Stimulated activated CD4-positive, alpha-beta T cell treated with anti-CD3 and anti-CD28 coated beads, Interleukin-15, amount 100 ng/mL, for 48 hours (primary cell): Measurements from ENCODE around the gene UCK1.
"Not testable (repeated sequence)": the region's sequence is repeated elsewhere in the genome, so short reads cannot be mapped to it uniquely, and the experiment has no call there.

Experiments used
- DNase-seq, 2 donors: peaks; one replicate each; pipeline ENCODE4 v3.0.0-alpha.2; 2020; ENCODE audit warnings: low read depth in 2 of 2

Gene UCK1

DNA sequence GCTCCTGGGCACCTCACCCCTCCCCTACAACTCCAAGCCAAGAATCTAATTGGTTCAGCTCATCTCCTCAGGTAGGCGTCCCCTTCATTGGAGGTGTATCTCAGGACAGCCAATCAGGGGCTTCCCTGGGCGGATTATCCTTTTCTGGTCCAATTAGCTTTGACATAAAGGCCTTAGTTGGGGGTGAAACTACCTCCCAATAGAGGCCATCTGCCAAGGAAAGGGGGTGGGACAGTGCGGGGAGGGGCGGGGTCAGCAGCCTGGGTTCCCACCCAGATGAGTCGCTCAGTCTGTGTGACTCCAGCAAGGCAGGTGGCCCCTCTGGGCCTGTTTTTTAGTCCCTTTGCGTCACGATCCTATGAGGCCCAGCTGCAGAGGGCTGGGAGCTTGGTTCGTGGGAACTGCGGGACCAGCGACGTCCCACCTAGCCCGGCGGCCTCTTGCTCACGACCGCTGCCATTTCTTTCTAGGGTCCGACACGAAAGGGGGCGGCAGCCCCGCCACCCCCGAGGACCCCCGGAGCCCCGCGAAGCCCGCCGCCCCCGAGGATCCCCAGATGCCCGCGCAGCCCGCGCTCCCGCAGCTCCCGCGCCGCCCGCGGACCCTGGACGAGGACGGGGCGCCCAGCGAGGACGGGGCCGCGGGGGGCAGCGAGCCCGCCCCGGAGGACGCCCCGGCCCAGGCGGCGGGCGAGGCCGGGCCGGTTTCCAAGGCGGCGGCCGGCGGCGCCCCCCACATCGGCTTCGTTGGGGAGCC is 23.2 kb upstream of the UCK1 start:
- no peak for DNase-seq

GRCh38 chr9:131552030-131552429 is 21.0 kb upstream of the UCK1 start:
- DNase-seq: no peak

DNA sequence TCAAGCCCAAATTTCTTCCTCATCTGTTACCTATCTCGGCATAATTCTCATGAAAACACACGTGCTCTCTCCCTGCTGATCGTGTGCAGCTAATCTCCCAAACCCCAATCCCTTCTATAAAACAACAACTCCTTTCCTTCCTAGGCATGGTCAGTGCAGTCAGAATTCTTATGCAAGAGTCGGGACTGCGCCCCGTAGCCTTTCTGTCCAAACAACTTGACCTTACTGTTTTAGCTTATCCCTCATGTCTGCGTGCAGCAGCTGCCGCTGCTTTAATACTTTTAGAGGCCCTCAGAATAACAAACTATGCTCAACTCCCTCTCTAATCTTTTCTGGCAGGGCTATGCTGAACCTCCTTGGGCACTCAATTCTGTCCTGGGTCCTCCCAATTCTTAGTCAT is 19.4 kb upstream of the UCK1 start:
- not testable (repeated sequence) for DNase-seq

GRCh38 chr9:131549186-131549585 is 18.1 kb upstream of the UCK1 start:
- not testable (repeated sequence) for DNase-seq

- no peak for DNase-seq
These were observed 15.4 kb upstream of the UCK1 start for GRCh38 chr9:131546336-131547084.

DNA sequence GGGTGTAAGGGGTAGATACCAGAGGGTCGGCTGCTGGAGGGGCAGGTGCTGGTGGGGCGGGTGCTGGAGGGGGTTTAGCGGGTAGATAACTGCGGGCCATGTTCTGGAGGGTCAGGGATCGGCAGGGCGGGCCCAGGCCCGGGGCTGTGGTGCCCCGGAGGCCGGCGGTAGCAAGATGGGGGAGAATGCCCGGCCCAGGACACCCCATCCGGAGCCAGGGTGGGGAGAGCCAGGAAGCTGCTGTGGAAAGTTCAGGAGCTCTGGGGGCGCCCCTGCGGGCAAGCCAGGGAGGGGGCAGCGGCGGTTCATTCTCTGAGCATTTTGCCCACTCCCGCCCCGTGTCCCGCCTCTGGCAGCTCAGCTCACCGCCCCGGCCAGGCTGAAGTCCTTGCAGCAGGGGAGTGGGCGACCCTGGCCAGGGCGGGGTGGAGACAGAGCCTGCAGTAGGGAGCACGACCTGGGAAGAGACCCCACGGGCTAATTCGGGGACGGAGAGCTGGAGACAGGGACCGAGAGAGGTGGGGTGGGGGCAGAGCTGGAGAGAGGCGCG is 14.8 kb upstream of the UCK1 start:
- DNase-seq: no peak

GRCh38 chr9:131545003-131545785 is 14.1 kb upstream of the UCK1 start, which contains the start of gene PRRT1B:
TSS of gene PRRT1B (plus strand) at chr9:131545523. CDS start at chr9:131545616, 93 bp downstream.
- DNase-seq: no peak

DNA sequence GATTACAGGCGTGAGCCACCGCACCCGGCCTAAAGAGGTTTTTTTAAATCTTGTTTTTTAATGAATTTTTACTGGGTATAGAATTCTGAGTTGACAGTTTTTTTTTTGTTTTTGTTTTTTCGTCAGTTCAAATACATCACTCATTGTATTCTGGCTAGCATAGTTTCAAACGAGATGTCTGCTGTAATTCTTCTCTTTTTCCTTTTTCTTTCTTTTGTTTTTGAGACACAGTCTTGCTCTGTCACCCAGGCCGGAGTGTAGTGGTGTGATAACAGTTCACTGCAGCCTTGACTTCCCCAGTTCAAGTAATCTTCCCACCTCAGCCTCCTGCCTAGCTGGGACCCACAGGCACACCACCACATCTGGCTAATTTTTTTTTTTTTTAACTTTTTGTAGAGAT is 12.1 kb upstream of the UCK1 start:
- DNase-seq: no peak

DNA sequence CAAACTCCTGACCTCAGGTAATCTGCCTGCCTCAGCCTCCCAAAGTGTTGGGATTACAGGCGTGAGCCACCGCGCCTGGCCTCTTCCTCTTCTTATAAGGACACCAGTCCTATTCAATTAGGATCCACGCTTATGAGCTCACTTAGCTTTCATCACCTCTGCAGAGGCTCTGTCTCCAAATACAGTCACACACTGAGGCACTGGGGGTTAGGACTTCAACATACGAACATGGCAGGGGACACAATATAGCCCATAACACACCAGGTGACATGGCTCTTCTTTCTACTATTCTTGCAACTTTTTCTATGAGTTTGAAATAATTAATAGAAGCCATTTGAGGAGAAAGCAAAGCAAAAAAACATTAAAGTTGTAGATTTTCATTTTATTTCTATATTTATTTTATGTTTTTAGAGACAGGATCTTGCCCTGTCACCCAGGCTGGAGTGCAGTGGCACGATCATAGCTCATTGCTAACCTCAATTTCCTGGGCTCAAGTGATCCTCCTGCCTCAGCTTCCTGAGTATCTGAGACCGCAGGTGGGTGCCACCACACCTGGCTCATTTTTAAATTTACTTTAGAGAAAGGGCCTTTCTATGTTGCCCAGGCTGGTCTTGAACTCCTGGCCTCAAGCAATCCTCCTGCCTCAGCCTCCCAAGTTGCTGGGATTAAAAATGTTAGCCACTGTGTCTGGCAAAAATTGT is 8.3 kb upstream of the UCK1 start:
- no peak for DNase-seq

DNA sequence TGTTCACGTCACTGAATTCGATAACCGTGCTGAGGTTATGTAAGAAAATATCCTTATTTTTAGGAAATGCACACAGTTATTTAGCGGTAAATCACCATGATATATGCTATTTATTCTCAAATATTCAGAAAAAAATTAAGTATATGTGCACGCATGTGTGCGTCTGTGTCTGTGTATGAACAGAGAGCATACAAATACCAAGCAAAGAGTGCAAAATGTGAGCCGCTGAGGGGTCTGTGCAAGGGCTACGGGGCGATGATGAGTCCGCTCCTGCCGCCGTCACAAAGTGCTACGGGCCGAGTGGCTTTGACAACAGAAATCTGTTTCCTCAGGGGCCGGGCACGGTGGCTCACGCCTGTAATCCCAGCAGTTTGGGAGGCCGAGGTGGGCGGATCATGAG is 6.9 kb upstream of the UCK1 start:
- DNase-seq: no peak

GRCh38 chr9:131534721-131535237 is 3.7 kb upstream of the UCK1 start:
- DNase-seq: no peak

- no peak for DNase-seq
These were observed 530 bp downstream of the UCK1 start for GRCh38 chr9:131530546-131530919.

DNA sequence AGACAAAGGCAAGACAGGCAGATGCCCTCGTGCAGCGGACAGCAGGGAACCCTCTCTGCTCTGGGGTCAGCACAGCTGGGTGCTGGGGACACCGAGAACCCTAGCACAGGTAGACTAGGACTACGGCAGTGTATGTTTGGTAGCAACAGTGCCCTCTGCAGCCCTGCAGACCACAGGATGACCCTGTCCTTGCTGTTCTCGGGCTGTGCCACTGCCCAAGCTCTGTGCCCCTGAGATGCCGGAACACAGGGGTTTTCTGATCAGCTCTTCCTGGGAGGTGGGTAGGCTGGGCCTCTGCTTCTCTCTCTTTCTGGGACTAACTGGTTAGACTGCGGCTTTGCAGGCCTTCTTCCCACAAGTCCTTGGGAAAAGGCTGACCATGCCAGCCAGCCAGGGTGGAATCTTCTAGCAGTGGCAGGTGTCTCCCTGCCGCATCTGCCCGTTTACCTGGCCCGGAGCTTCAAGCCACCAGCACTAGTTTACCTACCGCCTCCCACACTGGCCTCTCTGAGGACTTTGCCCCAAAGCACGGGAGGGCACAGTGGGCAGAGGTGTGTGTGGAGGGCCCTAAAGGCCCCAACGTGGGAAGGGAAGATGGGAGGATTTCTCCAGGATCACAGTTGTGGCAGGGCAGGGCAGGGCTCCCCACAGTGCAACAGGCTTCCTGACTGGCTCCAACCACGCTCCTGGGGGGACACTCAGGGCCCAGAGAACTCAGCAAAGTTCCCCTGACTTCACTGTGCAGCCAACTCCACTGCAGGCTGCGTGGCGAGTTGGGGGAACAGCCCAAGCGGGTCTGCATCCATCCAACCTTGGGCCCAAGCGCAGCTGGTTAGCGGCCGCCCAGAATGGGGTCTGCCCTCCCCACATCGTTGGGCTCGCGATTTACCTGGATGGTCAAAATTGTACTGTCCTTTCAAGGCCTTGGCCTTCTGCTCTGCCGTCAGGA is 1.2 kb downstream of the UCK1 start:
- DNase-seq: no peak

- DNase-seq: no peak
These were observed 2.1 kb downstream of the UCK1 start for GRCh38 chr9:131528886-131529505.

GRCh38 chr9:131528186-131528585 is 2.9 kb downstream of the UCK1 start:
- DNase-seq: no peak

- no peak for DNase-seq
These were observed 5.2 kb downstream of the UCK1 start for GRCh38 chr9:131525643-131526565.

DNA sequence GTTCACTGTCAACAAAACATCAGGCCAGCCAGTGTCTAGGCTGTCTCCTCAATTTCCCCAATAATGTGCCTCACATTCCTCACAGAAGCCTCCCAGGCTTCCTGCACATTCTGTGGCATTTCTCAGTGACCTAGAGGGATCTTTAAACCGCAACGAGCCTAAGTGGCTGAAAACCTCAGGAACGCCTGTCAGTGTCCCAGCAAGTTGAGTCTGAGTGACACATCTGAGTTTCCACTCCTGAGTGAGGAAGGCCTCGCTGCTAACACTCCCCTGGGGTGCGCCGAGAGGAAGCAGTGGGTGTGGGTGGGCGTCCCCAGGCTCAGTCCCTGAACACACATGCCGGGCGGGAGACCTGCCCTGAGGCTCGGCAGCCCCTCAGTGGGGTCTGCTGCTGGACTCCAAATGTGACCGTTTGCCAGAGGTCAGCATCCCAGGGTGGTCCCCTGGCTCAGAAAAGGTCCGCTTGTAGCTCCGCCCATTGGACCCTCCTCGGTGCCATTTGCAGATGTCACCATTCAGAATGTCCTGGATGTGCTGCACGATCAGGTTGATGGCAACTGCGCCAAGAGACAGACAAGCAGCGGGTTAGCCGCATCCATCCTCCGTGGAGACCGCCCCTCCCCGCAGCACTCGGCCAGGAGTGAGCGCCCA is 6.3 kb downstream of the UCK1 start:
- no peak for DNase-seq
